K562 (cell line): ENCODE data around the gene DOCK6. TPM values are rescaled to one million over a fixed set of nuclear protein-coding genes. Genes with fewer than 3 reads are reported as not detected.

Source experiments
- ATAC-seq: fragments of 200-7000 bp; cut with Tn5 transposase; 3 replicates; pipeline ENCODE4 v1.9.1; 2020; ENCODE audit warnings: moderate library complexity
- BruUV-seq: library from RNA; stranded (reverse); fragments of 400-500 nt; replicated peaks from 2 replicates; lab custom pipeline; 2021; lab: Mats Ljungman, UMichigan
- CTCF ChIA-PET: fragments of 300-600 bp; formaldehyde crosslinking; extraction: SDS; loops from one replicate; lab custom pipeline; 2021; ENCODE audit warnings: low intra/inter-chr PET ratio; lab: Yijun Ruan, JAX
- POLR2A ChIA-PET: fragments of 300-600, 350-650 bp; sonication (Branson Sonifier 250); formaldehyde crosslinking; extraction: SDS; loops from one replicate; lab custom pipeline; 2021; ENCODE audit warnings: antibody characterized with exemption, inconsistent platforms; lab: Yijun Ruan, JAX
- DNase-seq, 4 experiments: peaks; one replicate each; pipeline versions ENCODE4 v3.0.0 to v3.0.0-alpha.2; 2011 to 2018; ENCODE audit warnings: low spot score in 3 of 4, mixed read lengths in 3 of 4; ENCODE audit errors: extremely low read depth in 1 of 4
- FAIRE-seq: peaks from 2 replicates; lab custom pipeline; 2011; peaks lifted over from hg19 to GRCh38; lab: Jason Lieb, UNC
- H2AFZ ChIP-seq: 2 replicates; pipeline ENCODE4 v1.6.0; 2011; ENCODE audit warnings: low read depth, low read length, control low read depth, inconsistent platforms
- H3K27ac ChIP-seq: fragments of 200-600 bp; 3 replicates; pipeline ENCODE4 v1.8.0; 2011; ENCODE audit warnings: low read depth, mild to moderate bottlenecking, control low read depth, inconsistent platforms, low read length, moderate library complexity, mixed read lengths; ENCODE audit errors: extremely low read depth
- H3K27me3 ChIP-seq, 2 experiments: fragments of 300-600 bp in 1 of 2; 2 replicates in 1 of 2; 3 replicates in 1 of 2; pipeline versions ENCODE4 v1.6.0 to v1.8.0; 2011; ENCODE audit warnings: inconsistent platforms in 2 of 2, low read length in 2 of 2, mild to moderate bottlenecking in 1 of 2, mixed read lengths in 1 of 2, moderate library complexity in 1 of 2; ENCODE audit not compliant: control insufficient read depth in 2 of 2, insufficient read depth in 2 of 2
- H3K36me3 ChIP-seq: fragments of 300-600 bp; 3 replicates; pipeline ENCODE4 v1.8.0; 2011; ENCODE audit warnings: mild to moderate bottlenecking, low read length, inconsistent platforms; ENCODE audit not compliant: control insufficient read depth, insufficient read depth
- H3K4me1 ChIP-seq, 2 experiments: fragments of 200-600 bp in 1 of 2; replicated peaks in 1 of 2; 2 replicates in 1 of 2; 3 replicates in 1 of 2; pipeline versions ENCODE4 v1.5.1 to v1.8.0; 2011; ENCODE audit warnings: inconsistent platforms in 2 of 2, low read length in 2 of 2, mild to moderate bottlenecking in 1 of 2, mixed read lengths in 1 of 2, moderate library complexity in 1 of 2; ENCODE audit not compliant: control insufficient read depth in 2 of 2, insufficient read depth in 2 of 2
- H3K4me2 ChIP-seq: 2 replicates; pipeline ENCODE4 v1.6.1; 2011; ENCODE audit warnings: low read length, control low read depth, inconsistent platforms, mixed read lengths; ENCODE audit not compliant: insufficient read depth
- H3K4me3 ChIP-seq: fragments of 200-600 bp; sonication (generic), shearing (Covaris generic); 2 replicates; pipeline ENCODE4 v1.5.1; 2016; ENCODE audit warnings: control low read depth, inconsistent platforms
- H3K79me2 ChIP-seq: fragments of 200-600 bp; 3 replicates; pipeline ENCODE4 v1.8.0; 2011; ENCODE audit warnings: low read length, inconsistent platforms; ENCODE audit not compliant: control insufficient read depth, insufficient read depth
- H3K9ac ChIP-seq, 2 experiments: 2 replicates each; pipeline versions ENCODE4 v1.6.0 to v1.6.1; 2011; ENCODE audit warnings: low read depth in 2 of 2, low read length in 2 of 2, control low read depth in 1 of 2, inconsistent platforms in 1 of 2, mild to moderate bottlenecking in 1 of 2, mixed read lengths in 1 of 2; ENCODE audit not compliant: insufficient read depth in 1 of 2
- H3K9me1 ChIP-seq: one replicate; pipeline ENCODE4 v1.6.0; 2011; ENCODE audit warnings: inconsistent platforms, mild to moderate bottlenecking, low read length, moderate library complexity; ENCODE audit not compliant: control insufficient read depth, insufficient read depth
- H3K9me3 ChIP-seq: replicated peaks from 2 replicates; pipeline ENCODE4 v1.5.1; 2011; ENCODE audit warnings: low read depth, low read length, inconsistent platforms; ENCODE audit not compliant: control insufficient read depth, insufficient read depth
- H4K20me1 ChIP-seq: replicated peaks from 2 replicates; pipeline ENCODE4 v1.6.1; 2011; ENCODE audit warnings: low read length, inconsistent platforms, mixed read lengths; ENCODE audit not compliant: control insufficient read depth, insufficient read depth
- ATF2 ChIP-seq: sonication (generic); formaldehyde crosslinking; IDR thresholded peaks from 2 replicates; pipeline ENCODE4 v1.8.1; 2022; ENCODE audit warnings: missing genetic modification reagents
- FOXJ2 ChIP-seq: fragments of 200-800 bp; sonication (Bioruptor generic); IDR thresholded peaks from 2 replicates; pipeline ENCODE4 v1.6.1; 2016; ENCODE audit warnings: missing genetic modification characterization, missing compliant biosample characterization
- POLR2H ChIP-seq: IDR thresholded peaks from 2 replicates; pipeline ENCODE4 v1.6.1; 2016; ENCODE audit warnings: missing genetic modification characterization, low read depth, mild to moderate bottlenecking, control low read depth, missing compliant biosample characterization, moderate library complexity
- SMAD1 ChIP-seq: fragments of 150-350 bp; IDR thresholded peaks from 2 replicates; pipeline ENCODE4 v1.6.1; 2014; ENCODE audit warnings: low read length, low read depth; ENCODE audit not compliant: partially characterized antibody
- USF1 ChIP-seq: sonication (generic); formaldehyde crosslinking; IDR thresholded peaks from 2 replicates; pipeline ENCODE4 v1.9.0; 2022; ENCODE audit warnings: mild to moderate bottlenecking, missing genetic modification reagents
- ZBTB12 ChIP-seq: fragments of 250-450 bp; sonication (Bioruptor Pico); IDR thresholded peaks from 2 replicates; pipeline ENCODE4 v1.4.0; 2020
- ZKSCAN8 ChIP-seq: fragments of 200-800 bp; sonication (Bioruptor generic); IDR thresholded peaks from 2 replicates; pipeline ENCODE4 v1.6.1; 2016; ENCODE audit warnings: missing genetic modification characterization, missing compliant biosample characterization
- ZNF707 ChIP-seq: fragments of 250-450 bp; sonication (Bioruptor Pico); conservative IDR thresholded peaks from 2 replicates; pipeline ENCODE4 v1.8.0; 2022; ENCODE audit warnings: inconsistent platforms, mild to moderate bottlenecking, moderate library complexity
- WGBS: fragments of 100-300 bp; shearing (Covaris generic); methylation state at CpG from one replicate; pipeline ENCODE4 v1.1.6; 2016; ENCODE audit warnings: low coverage, mixed read lengths; ENCODE audit not compliant: insufficient coverage; ENCODE audit errors: missing lambda C conversion rate; 5-methylcytosine and 5-hydroxymethylcytosine counted together
- in situ Hi-C: fragments of 300-500 bp; cut with MboI; formaldehyde crosslinking; loops from 4 replicates; pipeline ENCODE4 v1.15.0; 2018; ENCODE audit warnings: inconsistent platforms, mixed read lengths
- intact Hi-C: fragments of 100-400 bp; cut with micrococcal nuclease; formaldehyde crosslinking; loops from 2 replicates; pipeline ENCODE4 v1.14.2; 2022
- polyA plus RNA-seq, 8 experiments: library from polyadenylated mRNA; depleted of rRNA in 4 of 8; stranded (reverse) in 5 of 8; unstranded in 3 of 8; fragments of >200 nt; fragmentation: Nextera tagmentation in 2 of 8; fragmentation: Illumina TruSeq in 1 of 8; extraction: Ambion mirVana in 2 of 8; extraction: Trizol in 1 of 8; gene quantifications; 2 replicates each; pipeline versions ENCODE4 v1.2.1 to v1.2.3, GENCODE V29; 2011 to 2014; ENCODE audit warnings: inconsistent platforms in 1 of 8, missing spikeins in 1 of 8
- total RNA-seq, 7 experiments: library from RNA; depleted of rRNA in 6 of 7; stranded (reverse); fragments of >200 nt in 6 of 7; fragmentation: Illumina TruSeq in 2 of 7; extraction: Trizol in 2 of 7; gene quantifications; 2 replicates each; pipeline versions ENCODE4 v1.2.1 to v1.2.3, GENCODE V29; 2011 to 2021; ENCODE audit warnings: low replicate concordance in 1 of 7

The DOCK6 gene
- total and polyA plus RNA-seq, 9 of the 15 experiments (the other 6 are each of a cell fraction or from before 2014, with no cell fraction given): 0.35 to 19.3 (median 3.8) TPM

- TF ChIP-seq ZNF707 (CRISPR knock-in tag) (no peak), SMAD1 (no peak), ZBTB12 (CRISPR knock-in tag) (no peak), POLR2H (tag) (no peak)
Measured at GRCh38 chr19:11247391-11247790, 14.9 kb downstream of the DOCK6 start (continued).

GRCh38 chr19:11246941-11247340 lies 15.4 kb downstream of the DOCK6 start:
- H3K27ac ChIP-seq: no peak overlapping the region
- intact Hi-C loops (no loop called here), in situ Hi-C loops (no loop called here)
- no peaks in the 10 kb centered on the region for H4K20me1 ChIP-seq
- H3K4me3 ChIP-seq: no peak overlapping the region
- DNase-seq (no peak), FAIRE-seq (no peak), ATAC-seq (no peak)
- no peak overlapping the region for H3K9ac ChIP-seq
- no peaks in the 10 kb centered on the region for H3K9me3 ChIP-seq
- H3K4me2 ChIP-seq: no peak overlapping the region
- no TSS peak for BruUV-seq
- TF ChIP-seq ZKSCAN8 (CRISPR knock-in tag): peak; percentile 76; the same call in 1 of the 2 replicates
- no peak for TF ChIP-seq FOXJ2 (tag)
- TF ChIP-seq ATF2 (CRISPR knock-in tag): no peak
- no peak for TF ChIP-seq USF1 (CRISPR knock-in tag)
- H3K27me3 ChIP-seq: no peaks in the 10 kb centered on the region
- no peaks in the 10 kb centered on the region for H3K9me1 ChIP-seq
- POLR2A ChIA-PET: no interaction called here
- no peaks in the 10 kb centered on the region for H3K79me2 ChIP-seq
- peaks cover 18% of the 10 kb centered on the region; the same call in 2 of the 3 replicates for H3K36me3 ChIP-seq
- 73% methylated on average over 8 of the region's 11 CpGs for WGBS
- CTCF ChIA-PET: no interaction called here
- H2AFZ ChIP-seq: no peak overlapping the region
- peaks cover 0 to 14% of the 10 kb centered on the region in 2 experiments; a peak in 2 of 5 replicates for H3K4me1 ChIP-seq
